Stimulated activated CD8-positive, alpha-beta memory T cell treated with anti-CD3 and anti-CD28 coated beads, Interleukin-15, amount 100 ng/mL, for 4 hours (primary cell): ENCODE measurements around the gene UTP25.
"Not testable (repeated sequence)": the region's sequence is repeated elsewhere in the genome, so short reads cannot be mapped to it uniquely, and the experiment has no call there.

Experiments used
- DNase-seq, 2 donors: peaks; one replicate each; pipeline ENCODE4 v3.0.0-alpha.2; 2020; ENCODE audit warnings: low read depth in 2 of 2

UTP25 gene

GRCh38 chr1:209827384-209828262 lies at the start of gene UTP25:
UTP25 (plus strand) TSS chr1:209827972; CDS start chr1:209828064, 92 bp downstream.
- peak; percentile 82 to 90 for DNase-seq

DNA sequence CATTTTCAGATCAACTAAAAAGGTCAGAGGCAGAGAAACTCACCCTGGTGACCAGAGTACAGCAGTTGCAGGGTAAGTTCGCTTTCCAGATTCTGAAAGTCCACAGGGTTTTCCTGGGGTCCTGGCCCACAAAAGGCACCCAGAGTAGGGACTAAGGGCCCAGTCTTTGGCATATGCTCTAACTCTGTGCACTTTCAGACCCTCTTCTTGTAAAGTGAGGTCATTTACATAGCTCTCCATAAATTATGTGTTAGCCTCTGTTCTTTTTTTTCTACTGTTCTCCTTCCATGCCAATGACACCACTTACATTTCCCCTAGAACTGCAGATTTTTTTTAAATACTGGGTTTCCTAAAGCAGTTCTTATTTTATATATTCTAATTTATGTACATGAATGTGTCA lies 49.7 kb upstream of the UTP25 start:
- no peak for DNase-seq

- DNase-seq: no peak
Observed at GRCh38 chr1:209780268-209780667, 47.5 kb upstream of the UTP25 start.

DNA sequence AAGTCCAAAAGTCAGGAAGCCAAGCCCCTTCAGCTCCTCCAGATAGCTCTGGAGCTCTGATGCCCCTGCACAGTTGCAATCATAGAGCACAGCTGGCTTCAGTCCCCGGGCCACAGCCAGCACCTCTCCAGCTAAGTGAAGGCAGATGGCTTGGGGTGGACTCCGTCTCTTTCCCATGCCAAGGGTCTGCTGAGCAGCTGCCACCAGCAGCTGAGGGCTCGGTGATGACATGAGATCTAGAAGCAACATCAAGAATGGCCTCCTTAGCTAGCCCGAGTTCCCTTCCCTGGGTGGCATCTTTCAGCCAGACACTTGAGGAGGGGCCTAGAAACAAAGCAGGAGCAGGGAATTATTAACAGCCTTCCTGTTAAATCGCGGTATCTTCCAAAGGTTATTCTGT lies 44.4 kb upstream of the UTP25 start:
- DNase-seq: no peak

- DNase-seq: peak; percentile 99 to 100
Observed at GRCh38 chr1:209784265-209785169, 43.3 kb upstream of the UTP25 start, which contains the start of gene C1orf74. C1orf74 (minus strand) TSS chr1:209784559; CDS start chr1:209783634, 925 bp downstream.

DNA sequence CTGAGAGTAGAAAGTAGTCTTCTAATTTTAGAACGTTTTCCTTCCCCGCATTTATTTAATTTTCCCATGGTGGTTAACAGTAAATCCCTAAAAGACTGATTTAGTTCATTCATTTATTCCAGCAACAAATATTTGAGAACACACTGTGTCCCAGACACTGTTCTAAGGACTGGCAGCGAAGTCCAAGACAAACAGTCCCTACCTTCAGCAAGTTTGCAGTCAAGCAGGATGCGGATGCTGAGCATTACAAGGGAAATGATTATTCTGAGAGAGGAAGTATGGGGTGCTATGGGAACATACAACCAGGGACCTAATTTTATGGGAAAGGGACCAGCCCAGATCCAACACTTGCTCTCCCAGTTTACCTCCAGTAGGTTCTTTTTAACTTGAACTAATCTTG lies 42.2 kb upstream of the UTP25 start:
- no peak for DNase-seq

DNA sequence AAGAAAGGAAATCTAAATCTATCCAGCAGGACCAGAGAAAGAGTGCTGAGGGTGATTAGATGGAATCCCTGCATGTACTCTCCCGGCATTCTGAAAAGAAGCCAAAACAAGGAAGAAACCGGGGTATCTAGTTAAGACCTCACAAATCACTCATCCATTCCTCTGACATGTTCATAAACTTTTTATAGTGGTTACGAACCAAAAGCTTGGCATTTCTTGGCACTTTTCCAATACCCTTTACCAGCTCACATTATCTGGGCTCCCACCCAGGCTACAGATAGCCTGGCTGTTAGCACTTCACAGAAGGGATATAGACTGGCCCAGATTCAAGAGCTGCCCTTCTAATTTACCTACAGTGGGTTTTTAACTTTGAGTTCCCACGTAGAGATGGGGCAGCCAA lies 41.6 kb upstream of the UTP25 start:
- no peak for DNase-seq

- DNase-seq: no peak
Observed at GRCh38 chr1:209787551-209787950, 40.2 kb upstream of the UTP25 start.

DNA sequence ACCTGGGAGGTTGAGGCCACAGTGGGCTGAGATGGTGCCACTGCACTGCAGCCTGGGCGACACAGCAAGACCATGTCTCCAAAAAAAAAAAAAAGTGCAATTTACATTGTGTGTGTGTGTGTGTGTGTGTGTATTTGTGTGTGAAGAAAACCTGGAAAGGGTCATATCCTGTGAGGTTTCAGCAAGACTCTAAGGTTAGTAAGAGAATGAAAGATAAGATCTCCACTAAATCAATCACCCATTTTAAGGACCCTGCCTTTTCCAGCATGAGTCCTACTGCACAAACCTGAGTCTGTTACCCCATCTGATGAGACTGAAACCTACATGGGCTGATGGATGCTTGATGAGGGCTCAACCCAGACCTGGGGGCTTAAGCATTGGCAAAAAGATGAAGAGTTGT lies 38.5 kb upstream of the UTP25 start:
- DNase-seq: no peak

GRCh38 chr1:209790286-209791193 lies 37.2 kb upstream of the UTP25 start:
- no peak for DNase-seq

GRCh38 chr1:209791920-209792319 lies 35.9 kb upstream of the UTP25 start:
- no peak for DNase-seq

- not testable (repeated sequence) for DNase-seq
Observed at GRCh38 chr1:209793711-209794110, 34.1 kb upstream of the UTP25 start.

- no peak for DNase-seq
Observed at GRCh38 chr1:209797978-209798639, 29.7 kb upstream of the UTP25 start.

GRCh38 chr1:209800984-209801834 lies 26.6 kb upstream of the UTP25 start:
- DNase-seq: no peak

DNA sequence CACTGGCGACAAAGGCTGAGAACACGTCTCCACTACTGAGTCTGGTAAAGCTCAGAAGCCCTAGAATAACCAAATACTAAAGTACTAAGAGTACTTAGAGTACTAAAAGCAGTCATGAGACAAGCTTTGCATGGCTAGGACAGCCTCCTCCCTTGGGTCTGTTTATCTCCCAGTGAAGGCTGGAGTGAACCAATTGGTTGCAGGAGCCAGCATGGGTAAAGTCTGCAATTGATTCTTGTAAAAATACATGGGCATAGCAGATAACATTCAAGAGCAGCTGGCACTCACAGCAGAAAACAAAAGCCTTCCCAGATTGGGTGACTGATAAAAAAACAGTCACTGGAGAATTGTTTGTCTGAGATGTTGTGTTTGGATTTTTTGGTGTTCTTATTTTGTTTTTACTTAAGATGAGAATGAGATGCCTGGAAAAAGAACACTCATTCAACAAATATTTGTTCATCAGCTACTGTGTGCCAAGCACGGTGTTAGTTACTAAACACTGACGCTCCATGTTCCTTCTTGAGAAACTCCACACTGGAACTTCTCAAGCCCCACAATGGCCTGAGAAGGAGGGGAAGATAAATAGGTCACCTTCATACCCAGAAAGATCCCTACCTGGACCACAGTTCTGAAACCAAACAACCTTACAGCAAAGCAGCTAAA lies 25.5 kb upstream of the UTP25 start:
- no peak for DNase-seq

- DNase-seq: no peak
Observed at GRCh38 chr1:209802780-209803152, 25.0 kb upstream of the UTP25 start.

DNA sequence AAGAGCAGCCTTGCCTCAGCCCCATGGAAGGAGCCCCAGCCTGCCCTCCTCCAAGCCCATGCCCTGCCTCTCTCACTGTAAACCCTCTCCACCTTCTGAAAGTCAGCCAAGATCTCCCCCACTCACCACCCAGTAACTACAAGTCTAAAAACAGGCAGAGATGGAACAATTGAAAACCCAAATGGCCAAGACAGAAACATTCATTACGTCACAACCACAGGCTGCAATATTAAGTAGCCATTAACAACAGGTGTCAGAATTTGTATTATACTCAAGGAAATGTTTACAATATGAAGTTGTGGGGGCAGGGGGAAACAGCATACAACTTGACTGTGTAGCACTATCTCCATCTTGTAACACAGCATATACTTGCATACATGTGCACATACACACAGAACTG lies 24.2 kb upstream of the UTP25 start:
- no peak for DNase-seq

- DNase-seq: no peak
Observed at GRCh38 chr1:209805341-209805781, 22.4 kb upstream of the UTP25 start.
